Measurements from ENCODE around the gene NRCAM.
"Not testable (repeated sequence)": the region's sequence is repeated elsewhere in the genome, so short reads cannot be mapped to it uniquely, and the experiment has no call there.

NRCAM gene

DNA sequence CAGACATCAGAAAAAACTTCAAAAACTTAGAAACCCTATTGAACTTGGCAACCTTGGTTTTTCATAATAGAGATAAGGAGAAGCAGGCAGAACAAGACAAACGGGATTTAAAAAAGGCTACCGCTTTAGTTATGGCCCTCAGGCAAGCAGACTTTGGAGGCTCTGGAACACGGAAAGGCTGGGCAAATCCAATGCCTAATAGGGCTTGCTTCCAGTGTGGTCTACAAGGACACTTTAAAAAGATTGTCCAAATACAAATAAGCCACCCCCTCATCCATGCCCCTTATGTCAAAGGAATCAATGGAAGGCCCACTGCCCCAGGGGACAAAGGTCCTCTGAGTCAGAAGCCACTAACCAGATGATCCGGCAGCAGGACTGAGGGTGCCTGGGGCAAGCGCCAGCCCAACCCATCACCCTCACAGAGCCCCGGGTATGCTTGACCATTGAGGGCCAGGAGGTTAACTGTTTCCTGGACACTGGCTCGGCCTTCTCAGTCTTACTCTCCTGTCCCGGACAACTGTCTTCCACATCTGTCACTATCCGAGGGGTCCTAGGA, 115.3 kb downstream of the NRCAM start:
- Histone ChIP-seq H3K27ac (ENCODE audit: low read length) (no peak overlapping the region), H3K4me1 (ENCODE audit: control insufficient read depth, insufficient read depth, low read length) (no peaks in the 10 kb centered on the region), H3K27me3 (ENCODE audit: control insufficient read depth in 1 of 2, insufficient read depth in 2 of 2, low read length in 2 of 2) (no peaks in the 10 kb centered on the region), H3K4me3 (ENCODE audit: low read length in 2 of 2) (no peak overlapping the region), H3K9me3 (ENCODE audit: control insufficient read depth in 2 of 2, low read length in 2 of 2) (no peaks in the 10 kb centered on the region), H3K9ac (ENCODE audit: low read length in 2 of 2) (no peak overlapping the region), H3K36me3 (ENCODE audit: control insufficient read depth in 2 of 2, insufficient read depth in 2 of 2, low read length in 2 of 2) (no peaks in the 10 kb centered on the region)

DNA sequence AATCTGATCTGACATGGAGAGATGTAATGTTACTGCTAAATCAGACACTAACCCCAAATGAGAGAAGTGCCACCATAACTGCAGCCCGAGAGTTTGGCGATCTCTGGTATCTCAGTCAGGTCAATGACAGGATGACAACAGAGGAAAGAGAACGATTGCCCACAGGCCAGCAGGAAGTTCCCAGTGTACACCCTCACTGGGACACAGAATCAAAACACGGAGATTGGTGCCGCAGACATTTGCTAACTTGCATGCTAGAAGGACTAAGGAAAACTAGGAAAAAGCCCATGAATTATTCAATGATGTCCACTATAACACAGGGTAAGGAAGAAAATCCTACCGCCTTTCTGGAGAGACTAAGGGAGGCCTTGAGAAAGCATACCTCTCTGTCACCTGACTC, 115.8 kb downstream of the NRCAM start:
- H3K9ac ChIP-seq (ENCODE audit: low read length in 2 of 2); H3K36me3 ChIP-seq (ENCODE audit: control insufficient read depth in 2 of 2, insufficient read depth in 2 of 2, low read length in 2 of 2); H3K4me1 ChIP-seq (ENCODE audit: control insufficient read depth, insufficient read depth, low read length); H3K9me3 ChIP-seq (ENCODE audit: control insufficient read depth in 2 of 2, low read length in 2 of 2); H3K27me3 ChIP-seq (ENCODE audit: control insufficient read depth in 1 of 2, insufficient read depth in 2 of 2, low read length in 2 of 2); H3K27ac ChIP-seq (ENCODE audit: low read length); H3K4me3 ChIP-seq (ENCODE audit: low read length in 2 of 2): not testable (repeated sequence)

DNA sequence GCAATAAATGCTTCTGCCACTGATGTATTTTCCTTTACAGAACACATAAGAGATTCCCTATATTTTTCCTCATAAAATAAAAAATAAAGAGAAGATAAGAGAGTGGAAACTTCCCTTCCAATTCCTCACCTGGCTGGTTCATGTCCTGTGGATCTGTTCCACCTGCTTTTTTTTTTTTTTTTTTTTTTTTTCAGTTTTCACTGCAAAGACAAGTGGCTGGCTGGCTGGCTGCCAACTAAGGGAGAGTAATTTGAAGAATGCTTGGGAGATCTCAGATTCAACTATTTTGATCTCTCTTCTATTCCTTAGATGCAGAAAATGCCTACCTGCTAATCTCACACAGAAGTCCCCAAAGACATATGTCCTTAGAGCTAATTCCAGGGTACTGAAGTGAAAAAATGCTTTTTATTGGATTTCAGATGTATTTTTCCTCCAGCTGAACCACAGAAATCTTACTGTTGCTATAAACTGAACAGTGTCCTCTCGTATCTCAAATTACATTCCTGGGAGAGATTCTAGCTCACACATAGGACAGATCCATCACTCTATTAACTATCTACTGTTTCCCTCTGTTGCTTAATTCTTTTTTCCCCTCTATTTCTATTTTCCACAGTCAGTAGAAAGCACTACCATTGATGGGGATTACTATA, 120.8 kb downstream of the NRCAM start:
- Histone ChIP-seq H3K9ac (ENCODE audit: low read length in 2 of 2) (no peak overlapping the region), H3K4me3 (ENCODE audit: low read length in 2 of 2) (no peak overlapping the region), H3K27ac (ENCODE audit: low read length) (no peak overlapping the region), H3K27me3 (ENCODE audit: control insufficient read depth in 1 of 2, insufficient read depth in 2 of 2, low read length in 2 of 2) (no peaks in the 10 kb centered on the region), H3K4me1 (ENCODE audit: control insufficient read depth, insufficient read depth, low read length) (no peaks in the 10 kb centered on the region), H3K9me3 (ENCODE audit: control insufficient read depth in 2 of 2, low read length in 2 of 2) (no peaks in the 10 kb centered on the region), H3K36me3 (ENCODE audit: control insufficient read depth in 2 of 2, insufficient read depth in 2 of 2, low read length in 2 of 2) (no peaks in the 10 kb centered on the region)

DNA sequence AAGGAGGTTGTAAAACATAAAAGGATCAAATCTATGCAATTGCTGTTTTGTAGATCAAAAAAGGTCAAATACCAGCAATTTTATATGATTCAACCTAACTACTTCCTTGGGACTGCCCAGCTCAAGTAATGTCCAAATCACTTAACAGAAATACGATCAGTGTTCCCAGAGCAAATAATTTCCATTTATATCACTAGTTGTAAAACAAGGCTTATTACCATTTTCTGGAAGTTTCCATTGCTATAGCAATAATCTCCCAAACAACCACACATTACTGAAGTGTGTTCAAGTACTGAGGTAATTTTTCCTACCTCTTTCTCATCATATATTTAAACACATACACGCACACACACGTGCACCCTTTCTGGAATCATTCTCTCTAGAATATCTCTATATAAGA, 123.3 kb downstream of the NRCAM start:
- Histone ChIP-seq H3K27me3 (ENCODE audit: control insufficient read depth in 1 of 2, insufficient read depth in 2 of 2, low read length in 2 of 2) (no peaks in the 10 kb centered on the region), H3K4me3 (ENCODE audit: low read length in 2 of 2) (no peak overlapping the region), H3K9ac (ENCODE audit: low read length in 2 of 2) (no peak overlapping the region), H3K36me3 (ENCODE audit: control insufficient read depth in 2 of 2, insufficient read depth in 2 of 2, low read length in 2 of 2) (no peaks in the 10 kb centered on the region), H3K4me1 (ENCODE audit: control insufficient read depth, insufficient read depth, low read length) (no peaks in the 10 kb centered on the region), H3K9me3 (ENCODE audit: control insufficient read depth in 2 of 2, low read length in 2 of 2) (no peaks in the 10 kb centered on the region), H3K27ac (ENCODE audit: low read length) (no peak overlapping the region)

- Histone ChIP-seq H3K27ac (ENCODE audit: low read length) (no peak overlapping the region), H3K36me3 (ENCODE audit: control insufficient read depth in 2 of 2, insufficient read depth in 2 of 2, low read length in 2 of 2) (no peaks in the 10 kb centered on the region), H3K4me1 (ENCODE audit: control insufficient read depth, insufficient read depth, low read length) (no peaks in the 10 kb centered on the region), H3K9ac (ENCODE audit: low read length in 2 of 2) (no peak overlapping the region), H3K9me3 (ENCODE audit: control insufficient read depth in 2 of 2, low read length in 2 of 2) (no peaks in the 10 kb centered on the region), H3K4me3 (ENCODE audit: low read length in 2 of 2) (no peak overlapping the region), H3K27me3 (ENCODE audit: control insufficient read depth in 1 of 2, insufficient read depth in 2 of 2, low read length in 2 of 2) (no peaks in the 10 kb centered on the region)
These were observed 124.3 kb downstream of the NRCAM start for GRCh38 chr7:108331971-108332370.

- Histone ChIP-seq H3K27me3 (ENCODE audit: control insufficient read depth in 1 of 2, insufficient read depth in 2 of 2, low read length in 2 of 2) (no peaks in the 10 kb centered on the region), H3K4me1 (ENCODE audit: control insufficient read depth, insufficient read depth, low read length) (no peaks in the 10 kb centered on the region), H3K36me3 (ENCODE audit: control insufficient read depth in 2 of 2, insufficient read depth in 2 of 2, low read length in 2 of 2) (no peaks in the 10 kb centered on the region), H3K27ac (ENCODE audit: low read length) (no peak overlapping the region), H3K9ac (ENCODE audit: low read length in 2 of 2) (no peak overlapping the region), H3K4me3 (ENCODE audit: low read length in 2 of 2) (no peak overlapping the region), H3K9me3 (ENCODE audit: control insufficient read depth in 2 of 2, low read length in 2 of 2) (no peaks in the 10 kb centered on the region)
These were observed 126.0 kb downstream of the NRCAM start for GRCh38 chr7:108330227-108330626.

GRCh38 chr7:108329514-108329913, 126.7 kb downstream of the NRCAM start:
- no peaks in the 10 kb centered on the region for H3K27me3 ChIP-seq (ENCODE audit: control insufficient read depth in 1 of 2, insufficient read depth in 2 of 2, low read length in 2 of 2)
- H3K4me3 ChIP-seq (ENCODE audit: low read length in 2 of 2): no peak overlapping the region
- H3K36me3 ChIP-seq (ENCODE audit: control insufficient read depth in 2 of 2, insufficient read depth in 2 of 2, low read length in 2 of 2): no peaks in the 10 kb centered on the region
- H3K4me1 ChIP-seq (ENCODE audit: control insufficient read depth, insufficient read depth, low read length): no peaks in the 10 kb centered on the region
- no peak overlapping the region for H3K9ac ChIP-seq (ENCODE audit: low read length in 2 of 2)
- H3K27ac ChIP-seq (ENCODE audit: low read length): no peak overlapping the region
- no peaks in the 10 kb centered on the region for H3K9me3 ChIP-seq (ENCODE audit: control insufficient read depth in 2 of 2, low read length in 2 of 2)

DNA sequence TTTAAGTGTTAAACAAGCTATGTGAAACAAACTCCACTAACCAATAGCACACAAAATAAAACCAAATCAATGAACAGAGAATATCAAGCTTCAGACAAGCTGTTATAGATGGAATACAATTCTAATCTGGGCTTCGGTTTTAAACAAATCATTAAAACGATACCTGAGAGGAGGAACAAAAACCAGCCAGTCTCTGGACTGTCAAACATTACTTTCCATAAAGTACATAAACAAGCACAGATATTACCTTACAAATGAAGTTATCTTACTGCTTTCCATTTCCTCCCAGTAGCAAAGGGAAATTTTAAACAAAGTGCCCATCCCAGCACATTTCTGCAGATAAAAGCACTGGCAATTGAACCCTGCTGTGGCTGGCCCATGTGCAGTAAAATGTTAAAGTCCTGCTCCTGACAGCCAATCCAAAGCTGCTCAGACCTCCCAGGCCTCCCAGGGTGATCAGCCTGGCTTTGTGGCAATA, 128.0 kb downstream of the NRCAM start:
- H3K27ac ChIP-seq (ENCODE audit: low read length): no peak overlapping the region
- no peaks in the 10 kb centered on the region for H3K36me3 ChIP-seq (ENCODE audit: control insufficient read depth in 2 of 2, insufficient read depth in 2 of 2, low read length in 2 of 2)
- H3K4me3 ChIP-seq (ENCODE audit: low read length in 2 of 2): no peak overlapping the region
- no peak overlapping the region for H3K9ac ChIP-seq (ENCODE audit: low read length in 2 of 2)
- H3K27me3 ChIP-seq (ENCODE audit: control insufficient read depth in 1 of 2, insufficient read depth in 2 of 2, low read length in 2 of 2): no peaks in the 10 kb centered on the region
- no peaks in the 10 kb centered on the region for H3K9me3 ChIP-seq (ENCODE audit: control insufficient read depth in 2 of 2, low read length in 2 of 2)
- H3K4me1 ChIP-seq (ENCODE audit: control insufficient read depth, insufficient read depth, low read length): no peaks in the 10 kb centered on the region

GRCh38 chr7:108327353-108327752, 128.9 kb downstream of the NRCAM start:
- no peaks in the 10 kb centered on the region for H3K9me3 ChIP-seq (ENCODE audit: control insufficient read depth in 2 of 2, low read length in 2 of 2)
- no peak overlapping the region for H3K4me3 ChIP-seq (ENCODE audit: low read length in 2 of 2)
- H3K27ac ChIP-seq (ENCODE audit: low read length): no peak overlapping the region
- no peak overlapping the region for H3K9ac ChIP-seq (ENCODE audit: low read length in 2 of 2)
- H3K4me1 ChIP-seq (ENCODE audit: control insufficient read depth, insufficient read depth, low read length): no peaks in the 10 kb centered on the region
- H3K27me3 ChIP-seq (ENCODE audit: control insufficient read depth in 1 of 2, insufficient read depth in 2 of 2, low read length in 2 of 2): no peaks in the 10 kb centered on the region
- no peaks in the 10 kb centered on the region for H3K36me3 ChIP-seq (ENCODE audit: control insufficient read depth in 2 of 2, insufficient read depth in 2 of 2, low read length in 2 of 2)

DNA sequence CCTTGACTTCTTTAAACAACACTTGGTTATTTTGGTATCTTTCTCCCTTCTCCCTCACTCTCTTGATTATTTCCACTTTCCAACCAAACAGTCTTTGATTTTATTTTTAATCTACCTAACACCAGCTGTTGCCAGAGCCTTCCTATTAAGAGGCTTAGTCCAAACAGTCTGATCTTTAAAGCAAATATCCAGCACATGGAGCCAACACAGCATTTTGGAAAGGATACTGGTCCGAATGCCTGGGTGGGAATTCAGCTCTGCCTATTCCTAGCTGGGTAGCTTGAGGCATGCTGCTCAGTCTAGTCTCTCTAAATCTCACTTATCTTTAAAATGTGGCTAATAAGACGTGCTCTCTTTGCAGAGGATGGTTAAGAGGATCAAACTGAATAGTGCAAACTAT, 129.3 kb downstream of the NRCAM start:
- Histone ChIP-seq H3K4me1 (ENCODE audit: control insufficient read depth, insufficient read depth, low read length) (no peaks in the 10 kb centered on the region), H3K27me3 (ENCODE audit: control insufficient read depth in 1 of 2, insufficient read depth in 2 of 2, low read length in 2 of 2) (no peaks in the 10 kb centered on the region), H3K36me3 (ENCODE audit: control insufficient read depth in 2 of 2, insufficient read depth in 2 of 2, low read length in 2 of 2) (no peaks in the 10 kb centered on the region), H3K9ac (ENCODE audit: low read length in 2 of 2) (no peak overlapping the region), H3K27ac (ENCODE audit: low read length) (no peak overlapping the region), H3K4me3 (ENCODE audit: low read length in 2 of 2) (no peak overlapping the region), H3K9me3 (ENCODE audit: control insufficient read depth in 2 of 2, low read length in 2 of 2) (no peaks in the 10 kb centered on the region)
